HG03066 (cell line): ENCODE measurements around the gene NLRC3.
"Not testable (repeated sequence)": the region's sequence is repeated elsewhere in the genome, so short reads cannot be mapped to it uniquely, and the experiment has no call there.

ENCODE experiments used
- ATAC-seq: cut with Tn5 transposase; IDR thresholded peaks from one replicate; pipeline ENCODE4 v1.9.1; 2021; ENCODE audit warnings: low read depth; ENCODE audit not compliant: unreplicated experiment

NLRC3 gene

DNA sequence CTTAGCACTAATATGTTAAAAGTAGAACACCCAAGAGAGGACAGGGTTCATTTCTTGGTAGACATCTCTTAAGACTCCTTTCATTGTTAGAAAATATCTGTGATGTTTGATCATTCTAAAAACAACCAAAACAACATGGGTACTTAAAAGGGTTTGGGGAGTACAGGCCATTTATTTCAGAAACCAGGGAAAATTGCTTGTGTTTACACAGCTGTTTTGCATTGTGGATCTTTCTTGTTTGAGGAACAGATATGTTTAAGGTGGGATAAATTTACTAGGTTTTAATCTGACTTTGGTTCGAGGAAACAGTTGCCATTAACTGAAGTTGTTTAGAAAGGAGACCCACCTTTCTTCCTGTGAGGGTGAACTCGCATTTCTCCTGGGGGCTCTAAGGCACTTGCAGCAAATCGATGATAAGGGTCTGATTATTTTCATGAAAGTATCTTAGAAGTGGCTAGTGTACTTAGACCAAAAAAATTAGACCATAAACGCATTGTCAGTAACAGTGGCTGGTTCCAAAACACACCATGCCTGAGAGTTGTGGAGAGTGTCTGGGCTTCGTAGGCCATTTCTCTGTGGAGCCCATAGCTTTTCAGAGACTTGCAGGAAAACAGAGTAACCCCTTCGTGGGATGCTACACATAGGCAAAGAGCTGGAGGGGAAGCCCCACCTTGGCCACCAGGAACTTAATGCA lies 58.8 kb downstream of the NLRC3 start:
- no peak for ATAC-seq

DNA sequence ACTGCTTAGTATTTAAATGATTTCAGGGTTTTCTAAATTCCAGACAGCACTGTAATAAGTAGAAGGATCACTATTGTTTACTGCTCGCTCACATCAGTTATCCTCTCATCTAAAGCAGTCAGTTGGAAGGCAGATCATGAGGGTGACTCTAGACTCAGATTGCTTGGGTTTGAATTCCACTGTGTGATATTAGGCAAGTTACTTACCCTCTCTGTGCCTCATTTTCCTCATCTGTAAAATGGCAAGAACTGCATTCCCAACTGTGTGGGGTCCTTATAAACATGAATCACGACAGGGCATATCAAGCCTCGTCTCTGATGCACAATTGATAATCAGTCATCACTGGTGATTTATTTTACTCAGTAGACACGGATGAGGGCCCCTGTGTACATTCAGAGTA lies 61.3 kb downstream of the NLRC3 start:
- no peak for ATAC-seq

GRCh38 chr16:3514621-3515020 lies 62.6 kb downstream of the NLRC3 start:
- ATAC-seq = no peak

- ATAC-seq = no peak
These were observed 63.2 kb downstream of the NLRC3 start for GRCh38 chr16:3513892-3514583.

GRCh38 chr16:3511286-3512180 lies 65.7 kb downstream of the NLRC3 start:
- no peak for ATAC-seq

GRCh38 chr16:3510416-3510815 lies 66.8 kb downstream of the NLRC3 start:
- ATAC-seq = no peak

GRCh38 chr16:3509470-3509928 lies 67.7 kb downstream of the NLRC3 start:
- ATAC-seq = no peak

DNA sequence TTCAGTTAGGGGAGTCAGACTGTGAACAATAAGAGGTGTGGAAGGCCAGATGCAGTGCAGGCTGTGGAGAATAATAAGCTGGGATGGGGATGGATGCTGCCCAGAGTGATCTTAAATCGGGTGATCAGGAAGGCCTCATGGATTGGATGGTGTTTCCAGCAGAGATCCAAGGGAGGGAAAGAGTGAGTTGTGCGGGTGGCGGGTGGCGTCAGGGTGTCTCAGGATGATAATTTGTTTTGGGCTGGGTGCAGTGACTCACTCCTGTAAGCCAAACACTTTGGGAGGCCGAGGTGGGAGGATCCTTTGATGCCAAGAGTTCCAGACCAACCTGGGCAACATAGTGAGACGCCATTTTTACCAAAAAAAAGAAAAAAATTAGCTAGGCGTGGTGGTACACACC lies 68.5 kb downstream of the NLRC3 start:
- ATAC-seq = no peak

GRCh38 chr16:3503523-3503922 lies 73.7 kb downstream of the NLRC3 start:
- no peak for ATAC-seq

GRCh38 chr16:3501783-3502400 lies 75.3 kb downstream of the NLRC3 start:
- no peak for ATAC-seq

- not testable (repeated sequence) for ATAC-seq
These were observed 75.8 kb downstream of the NLRC3 start for GRCh38 chr16:3501412-3501761.

- ATAC-seq = no peak
These were observed 78.2 kb downstream of the NLRC3 start for GRCh38 chr16:3498988-3499387.

GRCh38 chr16:3497771-3498170 lies 79.4 kb downstream of the NLRC3 start:
- ATAC-seq = no peak

DNA sequence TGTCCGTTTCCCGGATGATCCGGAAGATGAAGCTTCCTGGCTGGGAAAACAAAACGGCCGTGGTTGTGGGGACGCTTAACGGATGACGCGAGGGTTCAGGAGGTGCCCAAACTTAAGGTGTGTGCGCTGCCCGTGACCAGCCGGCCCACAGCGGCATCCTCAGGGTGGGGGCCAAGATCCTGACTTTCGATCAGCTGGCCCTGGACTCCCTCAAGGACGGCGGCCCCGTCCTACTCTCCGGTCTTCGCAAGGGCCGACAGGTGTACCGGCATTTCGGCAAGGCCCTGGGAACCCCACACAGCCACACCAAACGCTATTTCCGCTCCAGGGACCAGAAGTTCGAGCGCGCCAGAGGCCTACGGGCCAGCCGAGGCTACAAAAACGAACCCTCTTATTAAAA lies 80.8 kb downstream of the NLRC3 start:
- ATAC-seq = no peak

DNA sequence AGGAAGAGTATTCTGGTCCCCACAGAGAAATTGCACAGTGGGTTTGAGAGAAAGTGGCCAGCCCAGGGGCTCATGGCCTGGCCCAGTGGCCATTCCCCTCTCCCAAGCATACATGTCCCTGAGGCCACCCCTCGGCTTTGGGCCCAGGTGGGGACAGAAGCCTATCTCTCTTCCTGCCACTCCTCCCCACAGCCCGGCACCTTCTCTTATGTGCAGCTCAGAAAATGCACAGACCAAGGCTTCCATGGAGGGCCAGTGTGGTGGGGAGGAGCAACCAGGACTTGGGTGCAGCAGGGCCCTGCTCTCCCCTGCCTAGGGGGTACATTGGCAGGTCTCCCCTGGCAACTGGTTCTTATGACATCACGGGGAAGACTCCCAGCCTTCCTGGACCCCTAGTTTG lies 82.0 kb downstream of the NLRC3 start, which contains the start of gene C16orf90:
TSS of gene C16orf90 (minus strand) at position 314 of the 400 bp plus-strand sequence. CDS start at position 246, 68 bp downstream.
- ATAC-seq = no peak

DNA sequence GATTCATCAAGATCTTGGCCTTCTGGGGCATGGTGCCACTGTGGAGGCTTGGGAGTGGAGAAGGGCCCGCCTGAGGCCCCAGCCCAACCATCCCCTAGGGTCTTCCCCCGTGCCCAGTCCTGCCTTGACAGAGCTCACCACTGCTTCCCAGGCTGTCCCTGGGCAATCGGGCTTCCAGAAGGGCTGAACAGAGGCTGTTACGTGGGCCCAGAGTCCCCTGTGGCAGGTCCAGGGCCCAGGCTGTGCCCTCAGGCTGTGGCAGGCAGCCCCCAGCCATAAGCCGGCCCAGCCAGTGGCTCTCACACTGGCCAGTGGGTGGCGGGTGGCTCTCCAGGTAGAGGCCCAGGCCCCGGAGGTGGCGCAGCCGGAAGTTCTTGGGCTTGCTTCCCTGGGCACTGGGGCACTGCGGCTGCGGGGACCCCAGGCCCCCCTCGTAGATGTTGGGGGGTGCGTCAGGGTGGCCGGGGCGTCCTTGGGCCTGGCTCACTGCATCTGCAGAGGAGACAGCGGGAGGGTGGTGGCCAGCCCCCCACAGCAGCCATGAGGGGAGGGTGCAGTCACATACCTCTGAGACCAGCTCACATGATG lies 82.7 kb downstream of the NLRC3 start:
- no peak for ATAC-seq

DNA sequence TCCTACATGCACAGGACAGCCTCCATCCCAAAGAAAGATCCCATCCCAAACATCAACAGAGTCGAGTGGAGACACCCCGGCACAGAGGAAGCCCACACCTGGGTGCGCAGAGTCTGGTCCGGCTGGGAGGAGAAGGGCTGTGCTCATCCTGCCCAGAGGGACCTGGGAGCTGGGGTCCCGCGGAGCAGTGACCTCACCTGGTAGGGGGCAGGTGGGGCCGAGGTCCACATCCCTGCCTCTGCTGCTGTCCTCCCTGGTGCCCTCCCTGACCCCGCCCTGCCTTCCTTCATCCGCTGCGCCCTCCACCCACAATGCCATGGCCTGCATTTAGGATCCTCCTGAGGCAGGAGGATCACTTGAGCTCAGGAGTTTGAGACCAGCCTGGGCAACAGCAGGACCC lies 84.8 kb downstream of the NLRC3 start:
- no peak for ATAC-seq

GRCh38 chr16:3490911-3491629 lies 86.1 kb downstream of the NLRC3 start:
- ATAC-seq = no peak
